Measurements from ENCODE around the gene CAPZA1.

CAPZA1 gene

DNA sequence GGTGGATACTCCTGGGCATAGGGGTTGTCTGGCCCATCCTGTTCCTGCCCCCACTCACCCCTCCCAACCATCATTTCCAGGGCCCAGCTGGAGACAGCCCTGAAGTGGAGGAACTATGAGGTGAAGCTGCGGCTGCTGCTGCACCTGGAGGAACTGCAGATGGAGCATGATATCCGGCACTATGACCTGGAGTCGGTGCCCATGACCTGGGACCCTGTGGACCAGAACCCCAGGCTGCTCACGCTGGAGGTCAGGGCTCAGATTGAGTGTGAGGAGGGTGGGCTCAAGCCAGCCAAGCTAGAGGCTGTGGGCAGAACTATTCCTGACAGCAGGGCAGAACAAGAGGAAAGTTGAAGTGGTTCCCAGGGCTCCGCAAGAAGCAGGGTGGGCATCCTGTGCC is 73.0 kb downstream of the CAPZA1 start:
- Histone ChIP-seq H3K4me3 (ENCODE audit: low read length) (no peak overlapping the region), H2AFZ (ENCODE audit: low read depth, low read length) (no peak overlapping the region), H3K4me1 (ENCODE audit: insufficient read depth, low read length) (no peaks in the 10 kb centered on the region), H3K27me3 (ENCODE audit: insufficient read depth, low read length) (no peaks in the 10 kb centered on the region), H3K9me3 (ENCODE audit: low read length) (no peaks in the 10 kb centered on the region), H3K36me3 (ENCODE audit: insufficient read depth, low read length) (peaks cover 71% of the 10 kb centered on the region)

DNA sequence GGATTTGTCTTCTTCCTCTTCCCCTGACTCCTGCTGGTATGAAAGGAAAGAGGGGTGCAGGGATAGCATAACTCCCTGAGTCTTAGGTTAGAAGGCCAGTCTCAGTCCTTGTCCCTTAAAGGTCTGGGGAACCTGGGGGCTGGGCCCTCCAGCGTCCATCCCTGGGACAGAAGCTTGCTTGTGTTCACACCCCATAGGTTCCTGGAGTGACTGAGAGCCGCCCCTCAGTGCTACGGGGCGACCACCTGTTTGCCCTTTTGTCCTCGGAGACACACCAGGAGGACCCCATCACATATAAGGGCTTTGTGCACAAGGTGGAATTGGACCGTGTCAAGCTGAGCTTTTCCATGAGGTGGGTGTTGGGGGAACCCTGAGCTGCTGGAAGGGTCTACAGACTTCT is 74.2 kb downstream of the CAPZA1 start:
- Histone ChIP-seq H3K27me3 (ENCODE audit: insufficient read depth, low read length) (no peaks in the 10 kb centered on the region), H2AFZ (ENCODE audit: low read depth, low read length) (no peak overlapping the region), H3K9me3 (ENCODE audit: low read length) (no peaks in the 10 kb centered on the region), H3K4me1 (ENCODE audit: insufficient read depth, low read length) (no peaks in the 10 kb centered on the region), H3K4me3 (ENCODE audit: low read length) (no peak overlapping the region), H3K36me3 (ENCODE audit: insufficient read depth, low read length) (peaks cover 77% of the 10 kb centered on the region)

DNA sequence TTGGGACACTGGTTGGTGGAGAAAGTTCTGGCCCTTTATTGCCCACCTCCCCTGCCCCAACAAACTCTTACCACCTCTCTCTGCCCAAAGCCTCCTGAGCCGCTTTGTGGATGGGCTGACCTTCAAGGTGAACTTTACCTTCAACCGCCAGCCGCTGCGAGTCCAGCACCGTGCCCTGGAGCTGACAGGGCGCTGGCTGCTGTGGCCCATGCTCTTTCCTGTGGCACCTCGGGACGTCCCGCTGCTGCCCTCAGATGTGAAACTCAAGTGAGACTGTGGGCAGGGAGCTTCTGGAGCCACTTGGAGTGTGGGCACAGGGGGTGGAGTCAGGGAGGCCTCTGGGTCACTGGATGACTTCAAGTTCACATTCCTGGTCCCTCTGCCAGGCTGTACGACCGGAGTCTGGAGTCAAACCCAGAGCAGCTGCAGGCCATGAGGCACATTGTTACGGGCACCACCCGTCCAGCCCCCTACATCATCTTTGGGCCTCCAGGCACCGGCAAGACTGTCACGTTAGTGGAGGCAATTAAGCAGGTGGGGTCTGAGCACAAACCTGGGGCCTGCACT is 74.8 kb downstream of the CAPZA1 start:
- Histone ChIP-seq H3K27me3 (ENCODE audit: insufficient read depth, low read length) (no peaks in the 10 kb centered on the region), H2AFZ (ENCODE audit: low read depth, low read length) (no peak overlapping the region), H3K36me3 (ENCODE audit: insufficient read depth, low read length) (peaks cover 78% of the 10 kb centered on the region)

GRCh38 chr1:112695276-112695675 is 75.6 kb downstream of the CAPZA1 start:
- no peak overlapping the region for H2AFZ ChIP-seq (ENCODE audit: low read depth, low read length)
- H3K27me3 ChIP-seq (ENCODE audit: insufficient read depth, low read length), result no peaks in the 10 kb centered on the region
- peaks cover 2% of the 10 kb centered on the region for H3K4me1 ChIP-seq (ENCODE audit: insufficient read depth, low read length)
- H3K9me3 ChIP-seq (ENCODE audit: low read length), result no peaks in the 10 kb centered on the region
- H3K36me3 ChIP-seq (ENCODE audit: insufficient read depth, low read length), result peaks cover 80% of the 10 kb centered on the region
- H3K4me3 ChIP-seq (ENCODE audit: low read length), result no peak overlapping the region

More for the DNA sequence above, 74.8 kb downstream of the CAPZA1 start:
- H3K4me1 ChIP-seq (ENCODE audit: insufficient read depth, low read length), result no peaks in the 10 kb centered on the region
- no peak overlapping the region for H3K4me3 ChIP-seq (ENCODE audit: low read length)
- no peaks in the 10 kb centered on the region for H3K9me3 ChIP-seq (ENCODE audit: low read length)

- H3K9me3 ChIP-seq (ENCODE audit: low read length), result no peaks in the 10 kb centered on the region
- peaks cover 12% of the 10 kb centered on the region for H3K4me1 ChIP-seq (ENCODE audit: insufficient read depth, low read length)
- no peak overlapping the region for H3K4me3 ChIP-seq (ENCODE audit: low read length)
- H3K36me3 ChIP-seq (ENCODE audit: insufficient read depth, low read length), result peaks cover 85% of the 10 kb centered on the region
- no peak overlapping the region for H2AFZ ChIP-seq (ENCODE audit: low read depth, low read length)
- no peaks in the 10 kb centered on the region for H3K27me3 ChIP-seq (ENCODE audit: insufficient read depth, low read length)
Measured at GRCh38 chr1:112696578-112697314, 77.1 kb downstream of the CAPZA1 start.

DNA sequence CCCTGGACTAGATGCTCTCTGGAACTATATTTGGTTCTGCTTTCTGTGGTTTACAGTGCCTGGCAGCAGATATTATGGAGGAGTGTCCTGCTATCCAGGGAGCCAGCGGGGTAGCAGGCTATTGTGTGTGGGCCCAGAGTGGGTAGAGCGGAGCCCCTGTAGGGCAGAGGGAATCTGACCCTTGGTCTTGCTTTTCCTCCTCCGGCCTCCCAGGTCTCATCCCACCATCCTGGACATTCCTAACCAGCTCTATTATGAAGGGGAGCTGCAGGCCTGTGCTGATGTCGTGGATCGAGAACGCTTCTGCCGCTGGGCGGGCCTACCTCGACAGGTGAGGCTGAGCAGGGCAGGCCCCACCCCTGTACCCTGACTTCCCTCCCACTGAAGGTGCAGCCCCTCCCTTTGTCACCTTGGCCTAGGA is 78.2 kb downstream of the CAPZA1 start:
- Histone ChIP-seq H3K4me1 (ENCODE audit: insufficient read depth, low read length) (peaks cover 12% of the 10 kb centered on the region), H3K27me3 (ENCODE audit: insufficient read depth, low read length) (no peaks in the 10 kb centered on the region), H3K9me3 (ENCODE audit: low read length) (no peaks in the 10 kb centered on the region), H3K36me3 (ENCODE audit: insufficient read depth, low read length) (peaks cover 83% of the 10 kb centered on the region), H2AFZ (ENCODE audit: low read depth, low read length) (no peak overlapping the region), H3K4me3 (ENCODE audit: low read length) (no peak overlapping the region)

DNA sequence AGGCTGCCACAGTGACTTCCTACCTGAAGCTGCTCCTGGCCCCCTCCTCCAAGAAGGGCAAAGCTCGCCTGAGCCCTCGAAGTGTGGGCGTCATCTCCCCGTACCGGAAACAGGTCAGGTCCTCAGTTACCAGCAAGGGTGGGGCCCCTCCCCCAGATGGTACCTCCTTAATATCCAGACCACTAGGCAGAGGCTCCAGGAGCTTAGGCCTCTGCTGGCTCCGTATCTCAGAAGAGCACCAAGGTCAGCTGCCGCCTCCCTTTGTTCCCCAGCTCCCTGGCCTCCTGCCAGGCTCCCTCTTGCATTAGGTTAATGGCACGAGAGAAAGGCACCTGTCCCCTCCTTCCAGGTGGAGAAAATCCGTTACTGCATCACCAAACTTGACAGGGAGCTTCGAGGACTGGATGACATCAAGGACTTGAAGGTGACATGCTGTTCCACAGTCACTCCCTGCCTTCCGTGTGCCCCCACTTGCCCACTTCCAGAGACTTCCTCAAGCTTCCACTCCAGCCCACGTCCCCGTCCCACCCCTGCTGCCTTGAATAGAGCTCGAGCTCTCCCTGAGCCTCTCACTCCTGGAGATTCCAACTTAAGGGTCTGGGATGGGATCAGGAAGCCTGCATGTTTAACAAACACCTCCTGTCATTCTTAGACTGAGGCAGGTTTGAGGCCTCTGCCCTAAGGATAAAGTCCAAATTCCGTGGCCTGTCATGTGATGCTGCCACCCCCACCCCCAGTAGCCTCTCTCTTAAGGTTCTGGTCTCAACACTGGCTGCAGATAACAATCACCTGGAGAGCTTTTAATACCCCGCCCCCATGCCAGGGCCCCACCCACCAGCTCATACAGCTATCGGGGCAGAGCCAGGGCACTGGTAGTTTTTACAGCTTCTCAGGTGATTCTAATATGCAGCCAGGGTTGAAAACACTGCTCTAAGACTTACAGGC is 79.0 kb downstream of the CAPZA1 start:
- Histone ChIP-seq H3K9me3 (ENCODE audit: low read length) (no peaks in the 10 kb centered on the region), H3K27me3 (ENCODE audit: insufficient read depth, low read length) (no peaks in the 10 kb centered on the region), H3K4me1 (ENCODE audit: insufficient read depth, low read length) (peaks cover 12% of the 10 kb centered on the region), H3K4me3 (ENCODE audit: low read length) (no peak overlapping the region), H2AFZ (ENCODE audit: low read depth, low read length) (no peak overlapping the region), H3K36me3 (ENCODE audit: insufficient read depth, low read length) (peaks cover 79% of the 10 kb centered on the region)

DNA sequence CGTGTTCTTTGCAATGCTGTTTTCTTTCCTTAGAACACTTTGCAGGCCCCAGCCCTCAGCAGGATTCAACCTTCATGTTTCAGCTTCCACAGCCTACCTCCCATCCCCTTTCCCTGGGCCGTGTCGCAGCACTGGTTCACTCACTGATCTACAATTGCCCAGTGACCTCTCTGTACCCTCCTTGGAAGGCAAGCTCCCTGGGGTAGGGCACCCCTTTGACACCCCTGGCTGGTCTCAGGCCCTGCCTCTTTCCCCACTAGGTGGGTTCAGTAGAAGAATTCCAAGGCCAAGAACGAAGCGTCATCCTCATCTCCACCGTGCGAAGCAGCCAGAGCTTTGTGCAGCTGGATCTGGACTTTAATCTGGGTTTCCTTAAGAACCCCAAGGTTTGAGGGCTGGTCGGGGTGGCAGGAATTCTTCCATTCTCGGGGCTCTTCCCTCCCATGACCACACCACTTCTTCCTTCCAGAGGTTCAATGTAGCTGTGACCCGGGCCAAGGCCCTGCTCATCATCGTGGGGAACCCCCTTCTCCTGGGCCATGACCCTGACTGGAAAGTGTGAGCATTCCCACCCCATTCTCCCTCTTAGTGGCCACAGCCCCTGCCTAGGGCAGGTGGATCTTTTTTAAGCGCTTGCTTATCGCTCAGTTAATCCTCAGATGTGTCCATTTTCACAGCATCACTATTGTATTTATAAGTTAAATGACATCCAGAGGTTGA is 80.0 kb downstream of the CAPZA1 start:
- Histone ChIP-seq H3K27me3 (ENCODE audit: insufficient read depth, low read length) (no peaks in the 10 kb centered on the region), H3K9me3 (ENCODE audit: low read length) (no peaks in the 10 kb centered on the region), H3K4me1 (ENCODE audit: insufficient read depth, low read length) (peaks cover 20% of the 10 kb centered on the region), H3K36me3 (ENCODE audit: insufficient read depth, low read length) (peaks cover 70% of the 10 kb centered on the region), H3K4me3 (ENCODE audit: low read length) (no peak overlapping the region), H2AFZ (ENCODE audit: low read depth, low read length) (no peak overlapping the region)

GRCh38 chr1:112700290-112701226 is 80.9 kb downstream of the CAPZA1 start:
- Histone ChIP-seq H3K27me3 (ENCODE audit: insufficient read depth, low read length) (no peaks in the 10 kb centered on the region), H3K36me3 (ENCODE audit: insufficient read depth, low read length) (peaks cover 60% of the 10 kb centered on the region), H3K4me1 (ENCODE audit: insufficient read depth, low read length) (peaks cover 28% of the 10 kb centered on the region), H3K9me3 (ENCODE audit: low read length) (no peaks in the 10 kb centered on the region), H3K4me3 (ENCODE audit: low read length) (no peak overlapping the region), H2AFZ (ENCODE audit: low read depth, low read length) (no peak overlapping the region)

- Histone ChIP-seq H3K27me3 (ENCODE audit: insufficient read depth, low read length) (no peaks in the 10 kb centered on the region), H3K4me3 (ENCODE audit: low read length) (no peak overlapping the region), H3K9me3 (ENCODE audit: low read length) (no peaks in the 10 kb centered on the region), H2AFZ (ENCODE audit: low read depth, low read length) (no peak overlapping the region), H3K36me3 (ENCODE audit: insufficient read depth, low read length) (peaks cover 54% of the 10 kb centered on the region), H3K4me1 (ENCODE audit: insufficient read depth, low read length) (peaks cover 34% of the 10 kb centered on the region)
Measured at GRCh38 chr1:112701227-112702066, 81.8 kb downstream of the CAPZA1 start.

DNA sequence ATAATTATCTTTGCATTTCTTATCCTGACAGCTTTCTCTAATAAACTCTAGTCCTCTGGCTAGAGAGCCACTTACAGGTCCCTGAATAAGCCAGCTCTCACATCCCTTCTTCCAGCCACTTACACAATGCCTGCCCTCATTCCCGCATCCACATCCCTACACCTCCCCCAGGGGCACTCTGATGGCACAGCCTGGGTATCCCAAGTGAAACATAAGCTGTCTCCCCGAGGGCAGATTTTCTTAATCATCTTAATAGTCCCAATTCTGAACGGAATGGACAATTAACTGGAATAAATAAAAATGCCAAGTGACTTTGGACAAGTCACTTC is 82.4 kb downstream of the CAPZA1 start:
- H3K36me3 ChIP-seq (ENCODE audit: insufficient read depth, low read length), result peaks cover 49% of the 10 kb centered on the region
- no peak overlapping the region for H3K4me3 ChIP-seq (ENCODE audit: low read length)
- H3K4me1 ChIP-seq (ENCODE audit: insufficient read depth, low read length), result peaks cover 34% of the 10 kb centered on the region
- H3K9me3 ChIP-seq (ENCODE audit: low read length), result no peaks in the 10 kb centered on the region
- H2AFZ ChIP-seq (ENCODE audit: low read depth, low read length), result no peak overlapping the region
- no peaks in the 10 kb centered on the region for H3K27me3 ChIP-seq (ENCODE audit: insufficient read depth, low read length)

Measured in neuron (in vitro differentiated cells).